Fibroblast of the conjunctiva (primary cell): ENCODE data around the gene MEOX1.
"Not testable (repeated sequence)": the region's sequence is repeated elsewhere in the genome, so short reads cannot be mapped to it uniquely, and the experiment has no call there.

Experiments
- DNase-seq: peaks from one replicate; pipeline ENCODE4 v3.0.0-alpha.2; 2010; ENCODE audit warnings: low read depth

Gene MEOX1

DNA sequence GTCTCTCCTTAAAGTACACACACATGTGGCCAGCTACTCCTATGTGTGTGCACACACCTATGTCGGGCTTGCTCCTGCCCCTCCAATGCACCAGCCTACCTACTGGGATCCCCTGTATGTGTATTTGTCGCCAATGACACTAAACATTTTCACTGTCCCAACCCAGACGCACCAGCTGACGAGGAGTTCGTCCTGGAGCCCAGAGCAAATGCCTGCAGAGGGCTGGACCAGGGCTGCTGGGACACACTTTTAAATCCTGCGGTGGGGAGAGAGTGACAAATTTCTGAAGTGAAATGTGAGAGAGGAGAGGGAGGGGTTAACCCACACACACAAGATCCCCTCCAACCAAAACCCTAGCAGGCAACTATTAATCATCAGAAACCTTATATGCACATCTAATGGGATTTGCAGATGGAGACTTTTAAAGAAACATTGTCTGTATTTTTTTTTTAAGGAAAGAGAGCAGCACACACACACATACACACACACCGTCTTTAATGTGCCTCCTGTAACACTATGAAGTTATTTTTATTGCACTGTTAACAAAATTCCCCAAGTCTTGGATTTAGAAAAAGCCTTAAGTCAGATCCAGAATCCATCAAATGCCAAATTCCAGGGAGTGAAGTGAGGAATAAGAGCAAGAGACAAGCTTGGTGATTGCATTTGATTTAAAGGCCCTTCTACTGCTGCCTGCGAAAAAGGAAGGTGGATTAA, at the start of gene MEOX1:
Gene MEOX1, minus strand, starts transcription at position 224 of the 714 bp plus-strand sequence. CDS start 388 bp downstream, outside the sequence.
- peak; percentile 51 for DNase-seq

DNA sequence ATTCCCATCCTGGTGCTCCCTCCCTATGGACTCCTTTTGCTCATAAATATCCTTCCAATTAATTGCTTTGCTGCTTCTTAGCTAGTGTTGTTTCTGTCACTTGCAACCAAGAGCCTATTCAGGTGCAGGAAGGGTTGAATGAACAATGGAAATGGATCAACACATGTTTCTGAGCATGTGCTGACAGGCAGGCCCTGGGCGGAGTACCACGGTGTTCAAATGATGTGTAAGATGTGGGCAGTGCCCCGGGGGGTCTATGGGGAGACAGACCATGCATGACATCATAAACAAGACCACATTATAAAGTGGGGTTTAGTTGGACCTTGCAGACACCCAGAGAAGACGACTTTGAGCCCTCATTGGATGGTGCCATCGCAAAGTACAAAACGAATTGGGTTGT, 48.4 kb upstream of the MEOX1 start:
- DNase-seq = no peak

GRCh38 chr17:43709210-43709609, 47.5 kb upstream of the MEOX1 start:
- no peak for DNase-seq

GRCh38 chr17:43707184-43707583, 45.5 kb upstream of the MEOX1 start:
- no peak for DNase-seq

- no peak for DNase-seq
Measured at GRCh38 chr17:43706235-43706634, 44.5 kb upstream of the MEOX1 start.

DNA sequence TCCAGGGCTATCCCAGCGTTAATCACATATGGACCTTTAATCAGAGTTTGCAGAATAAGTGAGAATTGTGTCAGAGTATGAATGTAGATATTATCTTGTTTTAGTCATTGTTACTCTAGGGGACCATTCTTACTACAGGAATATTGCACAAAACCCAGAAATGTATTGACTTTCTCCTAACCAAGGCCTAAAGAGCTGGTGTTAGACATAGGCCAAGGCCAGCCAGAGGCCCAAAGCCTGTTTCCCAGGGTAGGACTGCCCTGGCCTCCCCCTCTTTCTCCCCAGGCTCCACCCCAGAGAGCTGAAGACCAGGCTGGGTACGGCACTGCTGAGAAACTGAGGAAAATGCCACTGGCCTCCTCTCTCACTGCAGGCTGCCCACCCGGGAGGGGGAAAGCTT, 41.9 kb upstream of the MEOX1 start:
- no peak for DNase-seq

GRCh38 chr17:43702637-43703036, 40.9 kb upstream of the MEOX1 start:
- no peak for DNase-seq

GRCh38 chr17:43701318-43701743, 39.6 kb upstream of the MEOX1 start:
- no peak for DNase-seq

GRCh38 chr17:43699438-43699756, 37.7 kb upstream of the MEOX1 start:
- DNase-seq = no peak

DNA sequence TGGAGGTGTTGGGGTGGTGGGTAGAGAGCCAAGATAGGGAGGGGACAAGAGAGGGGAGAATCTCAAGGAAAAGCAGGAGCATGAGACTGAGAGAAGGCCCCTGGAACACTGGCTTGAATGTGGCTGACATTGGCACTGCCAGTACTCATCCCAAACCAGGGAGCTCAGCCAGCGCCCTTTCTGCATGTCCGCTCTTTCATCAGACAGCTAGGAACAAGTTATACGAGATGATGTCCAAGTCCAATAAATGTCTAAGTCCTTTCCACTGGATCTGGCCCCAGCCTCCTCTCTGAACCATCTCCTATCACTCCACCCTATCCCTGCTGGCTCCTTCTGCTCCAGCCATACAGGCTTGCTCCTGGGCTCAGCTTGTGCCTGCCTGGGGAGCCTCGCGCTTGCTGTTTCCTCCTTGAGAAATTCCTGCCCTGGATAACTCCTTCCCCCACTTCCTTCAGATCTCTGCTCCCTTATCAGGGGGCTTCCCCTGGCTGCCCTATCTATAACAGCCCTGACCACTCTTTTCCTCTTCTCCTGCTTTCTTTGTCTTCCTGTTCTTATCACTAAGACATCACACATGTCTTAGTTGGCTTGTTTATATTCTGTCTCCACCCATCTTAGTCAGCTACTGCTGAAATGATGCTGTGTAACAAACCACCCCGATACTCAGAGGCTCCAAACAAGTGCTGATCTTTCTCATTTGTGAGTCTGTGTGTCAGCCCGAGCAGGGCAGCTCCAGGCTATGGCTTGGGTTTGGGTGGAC, 37.1 kb upstream of the MEOX1 start:
- DNase-seq = no peak

DNA sequence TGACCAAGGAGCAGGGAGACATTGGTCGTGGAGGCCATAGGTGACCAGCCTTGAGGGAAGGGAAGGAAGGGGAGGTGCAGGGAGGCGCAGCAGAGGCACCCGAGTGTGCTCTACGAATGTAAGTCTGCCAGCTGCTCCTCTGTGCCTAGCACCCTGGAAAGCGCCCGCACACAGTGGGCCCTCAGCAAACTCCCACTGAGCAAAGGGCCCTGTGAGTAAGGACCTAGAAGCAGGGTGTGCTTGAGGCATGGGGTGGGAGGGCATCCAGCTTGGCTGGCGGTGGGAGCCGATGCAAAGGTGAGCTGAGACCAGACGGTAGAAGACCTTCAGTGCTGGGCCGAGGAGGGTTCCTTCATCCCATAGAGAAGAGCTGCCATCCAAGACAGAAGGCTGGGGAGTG, 36.2 kb upstream of the MEOX1 start:
- DNase-seq = no peak

GRCh38 chr17:43696891-43697290, 35.2 kb upstream of the MEOX1 start:
- DNase-seq = no peak

DNA sequence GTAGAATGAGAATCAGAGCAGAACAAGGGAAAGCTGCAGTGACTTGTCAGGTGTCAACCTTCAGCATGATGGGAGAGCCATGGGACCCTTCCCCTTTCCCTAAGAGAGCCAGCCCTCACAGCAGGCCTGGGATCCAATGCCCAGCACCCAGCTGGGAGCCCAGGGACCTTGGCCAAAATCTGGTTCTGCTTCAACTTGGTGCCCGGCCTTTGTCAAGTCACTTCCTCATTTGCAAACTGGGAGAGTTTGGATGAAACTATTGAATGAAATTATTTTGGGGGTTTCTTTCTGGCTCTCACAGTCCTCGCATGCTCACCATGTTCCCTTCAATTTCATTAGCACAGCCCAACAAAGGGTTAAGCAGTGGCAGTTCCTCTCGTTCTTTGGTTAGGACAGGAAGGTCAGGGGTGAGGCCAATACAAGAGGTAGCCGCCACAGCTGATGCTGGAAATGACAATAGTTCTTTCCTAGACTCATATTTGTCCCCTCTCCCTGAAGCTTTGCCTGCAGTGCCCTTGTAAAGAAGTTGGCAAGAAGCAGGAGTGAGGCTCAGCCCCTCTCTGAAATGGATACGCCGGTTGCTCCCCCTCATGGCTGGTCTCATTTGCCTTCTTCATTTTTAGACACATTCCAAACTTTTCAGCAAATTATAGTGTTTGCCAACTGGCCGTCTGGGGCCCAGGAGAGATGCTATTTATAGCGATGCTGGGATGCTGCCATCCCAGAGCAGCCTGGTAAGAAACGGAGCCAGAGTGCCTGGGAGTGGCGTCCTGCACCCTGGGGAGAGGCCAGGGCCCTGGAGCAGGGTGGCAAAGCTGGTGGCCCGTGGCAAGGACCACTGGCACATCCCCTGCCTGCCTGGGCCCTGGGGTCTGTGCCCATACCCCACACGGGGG, 34.5 kb upstream of the MEOX1 start:
- peak; percentile 23 for DNase-seq

DNA sequence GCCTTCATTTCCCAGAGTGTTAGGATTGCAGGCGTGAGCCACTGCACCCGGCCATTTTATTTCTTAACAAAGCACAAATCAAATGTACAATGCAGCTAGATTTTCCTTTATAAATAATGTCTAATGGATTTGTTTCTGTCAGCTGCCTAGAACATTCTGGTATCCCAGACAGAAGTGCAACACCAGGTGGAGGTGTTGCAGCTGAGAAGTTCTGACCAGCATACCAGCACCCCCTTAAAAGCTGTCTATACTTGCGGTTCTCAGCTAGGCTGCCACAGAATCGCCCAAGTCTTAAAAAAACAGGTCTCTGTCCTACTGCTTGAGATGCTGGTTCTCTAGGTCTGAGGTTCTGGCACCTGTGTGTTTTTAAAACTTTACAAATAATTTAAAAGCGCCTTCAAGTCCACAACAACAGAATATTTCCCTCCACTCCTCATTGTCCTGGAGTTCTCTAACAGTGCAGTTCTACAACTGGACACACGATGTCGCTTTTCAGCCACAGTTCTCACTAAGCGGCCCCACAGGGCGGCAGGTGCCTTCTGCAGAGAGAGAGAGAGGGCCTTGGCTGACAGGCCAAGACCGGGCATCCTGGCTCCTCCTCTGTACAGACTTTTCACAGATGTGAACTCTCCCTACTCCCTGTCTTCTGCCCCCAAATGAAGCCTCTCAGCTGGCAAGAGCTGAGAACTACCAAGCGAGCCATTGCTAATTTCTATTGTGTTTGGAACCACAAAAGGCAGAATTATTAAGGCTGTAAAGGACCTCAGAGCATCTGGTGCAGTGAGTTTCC, 32.6 kb upstream of the MEOX1 start:
- DNase-seq = peak; percentile 76

DNA sequence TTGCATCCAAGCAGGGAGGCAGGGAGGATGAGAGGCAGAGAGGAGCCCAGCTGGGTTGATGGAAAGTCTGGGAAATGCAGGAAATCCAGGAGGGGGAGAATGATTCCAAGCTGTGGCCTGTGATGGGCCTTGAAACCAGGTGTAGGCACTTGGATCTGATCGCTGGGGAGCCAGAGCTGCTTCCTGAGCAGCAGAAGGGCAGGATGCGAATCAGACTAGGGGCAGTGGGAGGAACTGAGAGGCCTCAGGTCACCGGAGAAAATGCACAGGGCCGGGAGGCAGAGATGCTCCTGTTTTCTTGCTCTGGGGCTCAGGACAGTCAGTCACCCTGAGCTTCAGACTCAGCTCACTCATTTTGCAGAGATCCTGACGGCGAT, 29.6 kb upstream of the MEOX1 start:
- DNase-seq = no peak

- DNase-seq = no peak
Measured at GRCh38 chr17:43690624-43691316, 29.0 kb upstream of the MEOX1 start.

DNA sequence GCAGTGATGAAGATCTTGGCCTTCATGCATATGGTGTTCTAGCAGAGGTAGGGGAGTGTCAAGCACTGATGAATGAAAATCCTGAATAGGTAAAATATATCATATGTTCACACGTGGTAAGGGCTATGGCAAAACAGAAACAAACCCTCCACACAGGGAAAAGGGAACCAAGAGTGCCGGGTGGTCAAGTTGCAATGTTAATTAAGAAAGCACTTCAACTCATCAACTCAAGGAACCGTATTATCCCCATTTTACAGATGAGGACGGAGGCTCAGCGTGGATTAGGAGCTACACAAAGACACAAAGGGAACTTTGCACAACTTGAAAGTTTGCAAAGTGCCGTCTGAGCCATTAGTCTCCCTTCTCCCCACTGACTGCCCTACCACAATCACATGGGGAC, 28.1 kb upstream of the MEOX1 start:
- DNase-seq = no peak

DNA sequence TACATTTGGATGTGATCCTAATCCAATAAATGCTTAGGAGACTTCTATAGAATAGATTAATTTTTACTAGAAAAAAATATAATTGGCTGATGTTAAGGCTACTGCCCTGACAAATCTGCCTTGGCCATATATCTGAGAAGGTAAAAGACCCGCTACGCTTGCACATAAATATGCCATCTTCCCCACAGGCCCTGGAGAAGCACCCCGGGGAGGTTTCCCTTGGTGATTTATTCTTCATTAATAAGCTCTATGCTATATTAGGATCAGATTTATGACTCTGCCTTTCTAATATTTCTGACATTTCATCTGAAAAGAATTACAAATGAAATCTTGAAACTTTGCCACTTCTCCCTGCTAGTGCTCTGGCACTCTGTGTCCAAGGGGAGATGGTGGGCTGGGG, 27.4 kb upstream of the MEOX1 start:
- DNase-seq = no peak

- not testable (repeated sequence) for DNase-seq
Measured at GRCh38 chr17:43686957-43687356, 25.2 kb upstream of the MEOX1 start.

- no peak for DNase-seq
Measured at GRCh38 chr17:43683928-43684653, 22.4 kb upstream of the MEOX1 start.

DNA sequence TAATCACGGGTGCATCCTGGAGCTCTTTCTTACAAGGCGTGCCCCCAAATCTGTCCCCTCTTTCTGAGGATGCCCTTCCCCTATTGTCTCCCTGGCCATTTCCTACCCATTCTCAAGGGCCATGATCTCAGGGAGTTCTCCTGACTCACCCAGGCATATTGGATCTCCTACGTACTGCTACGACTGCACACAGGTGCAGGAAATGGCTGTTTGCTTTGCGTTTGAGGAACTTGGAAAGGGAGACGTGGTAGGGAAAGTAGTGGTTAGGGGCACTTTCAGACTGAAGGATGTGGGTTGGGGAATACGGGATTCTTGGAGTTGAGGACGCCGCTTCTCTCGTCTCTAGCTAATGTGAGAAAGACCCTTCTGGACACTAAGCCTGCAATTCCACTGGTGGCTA, 18.7 kb upstream of the MEOX1 start:
- DNase-seq = no peak
